ENCODE data around the gene PDZD2.
"Not testable (repeated sequence)": the region's sequence is repeated elsewhere in the genome, so short reads cannot be mapped to it uniquely, and the experiment has no call there.

Gene PDZD2

DNA sequence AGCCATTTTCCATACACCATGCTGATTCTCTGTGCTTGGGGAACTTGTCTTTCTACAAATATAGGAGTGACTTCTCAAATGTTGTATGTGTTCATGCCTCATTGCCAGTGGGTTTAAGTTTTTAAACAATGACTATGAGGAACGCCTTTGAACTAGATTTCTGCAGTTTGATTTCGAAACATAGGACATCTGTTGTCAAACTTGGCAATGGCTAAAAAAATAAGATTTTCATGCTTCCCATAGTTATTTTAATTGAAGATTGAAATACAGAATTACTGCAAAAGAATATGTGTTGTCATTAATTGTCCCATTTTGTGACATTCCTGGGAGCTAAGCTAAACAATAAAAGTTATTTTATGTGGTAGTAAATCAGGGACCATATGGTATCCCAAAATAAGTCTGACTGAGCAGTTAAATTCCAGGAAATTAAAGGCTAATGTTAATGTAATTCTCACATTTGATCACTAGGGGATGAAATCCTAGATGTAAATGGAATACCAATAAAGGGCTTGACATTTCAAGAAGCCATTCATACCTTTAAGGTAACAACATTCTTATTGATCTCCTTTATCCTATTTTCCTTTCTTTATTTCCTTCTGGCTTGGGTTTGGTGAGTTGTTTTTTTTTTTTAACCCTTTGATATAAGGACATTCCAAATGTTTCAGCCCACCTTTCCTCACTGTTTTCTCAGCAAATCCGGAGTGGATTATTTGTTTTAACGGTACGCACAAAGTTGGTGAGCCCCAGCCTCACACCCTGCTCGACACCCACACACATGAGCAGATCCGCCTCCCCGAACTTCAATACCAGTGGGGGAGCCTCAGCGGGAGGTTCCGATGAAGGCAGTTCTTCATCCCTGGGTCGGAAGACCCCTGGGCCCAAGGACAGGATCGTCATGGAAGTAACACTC lies 418.5 kb downstream of the PDZD2 start:
- DNase-seq, result no peak

DNA sequence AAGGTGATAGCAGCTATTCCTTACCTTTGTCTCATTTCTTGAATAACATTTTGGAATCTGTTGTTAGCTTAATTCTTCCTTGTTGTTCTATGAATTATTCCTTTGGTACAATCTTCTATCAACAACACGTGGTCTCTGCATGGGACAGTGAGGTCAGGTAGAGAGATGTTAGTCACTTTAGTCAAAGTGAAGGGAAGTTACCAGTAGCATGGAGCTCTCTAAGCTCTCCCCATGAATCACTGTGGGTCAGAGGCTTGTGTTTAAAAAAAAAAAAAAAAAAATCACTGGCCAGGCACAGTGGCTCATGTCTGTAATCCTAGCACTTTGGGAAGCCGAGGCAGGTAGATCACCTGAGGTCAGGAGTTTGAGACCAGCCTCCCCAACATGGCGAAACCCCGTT lies 419.2 kb downstream of the PDZD2 start:
- no peak for DNase-seq

DNA sequence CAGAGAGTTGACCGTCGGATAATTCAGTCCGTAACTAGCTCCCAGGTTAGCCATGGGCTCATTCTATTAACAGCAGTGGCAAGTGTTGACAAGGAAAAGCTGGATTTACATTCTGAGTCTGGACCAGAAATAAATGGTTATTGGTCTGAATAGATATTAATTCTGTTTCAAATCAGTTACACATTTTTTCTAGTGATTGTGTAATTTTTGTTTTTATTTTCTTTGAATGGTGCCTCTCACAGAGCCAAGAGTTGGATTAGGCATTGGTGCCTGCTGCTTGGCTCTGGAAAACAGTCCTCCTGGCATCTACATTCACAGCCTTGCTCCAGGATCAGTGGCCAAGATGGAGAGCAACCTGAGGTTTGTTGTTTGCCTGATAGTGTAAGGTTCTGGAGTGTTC lies 420.1 kb downstream of the PDZD2 start:
- DNase-seq, result no peak

DNA sequence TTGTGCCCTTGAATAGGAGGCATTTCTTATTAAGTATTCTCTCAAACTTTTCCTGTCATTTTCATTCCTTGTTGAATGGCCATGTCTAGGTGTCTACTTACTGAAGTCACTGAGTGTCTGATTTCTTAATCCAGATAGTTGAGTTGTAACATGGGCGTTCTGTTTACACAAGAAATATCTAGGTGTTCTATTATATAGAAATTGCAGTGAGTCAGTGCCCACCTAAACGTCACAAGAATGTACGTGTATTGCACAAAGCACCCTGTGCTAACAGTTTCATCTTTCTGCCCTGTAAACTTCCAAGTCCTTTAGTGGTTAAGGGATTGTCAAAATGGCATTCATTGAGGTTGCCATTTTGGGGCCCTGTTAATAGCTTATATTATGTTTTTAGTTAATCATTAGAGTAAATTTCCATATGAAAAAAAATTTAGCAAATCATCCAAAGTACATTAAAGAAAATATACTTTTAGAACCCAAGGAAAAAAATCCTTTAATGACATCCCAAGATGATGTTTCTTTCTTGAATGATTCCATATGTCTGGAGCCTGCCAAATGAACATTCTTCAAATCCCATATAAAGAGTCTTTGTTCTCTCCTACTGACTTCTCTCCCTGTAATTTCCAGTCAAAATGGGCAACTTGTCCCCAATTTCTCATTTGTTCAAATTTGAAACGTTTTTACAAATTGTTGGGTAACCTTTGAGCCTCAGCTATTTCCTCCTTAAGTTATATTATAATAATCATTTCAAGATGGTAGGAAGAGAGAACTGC lies 421.0 kb downstream of the PDZD2 start:
- DNase-seq, result no peak

DNA sequence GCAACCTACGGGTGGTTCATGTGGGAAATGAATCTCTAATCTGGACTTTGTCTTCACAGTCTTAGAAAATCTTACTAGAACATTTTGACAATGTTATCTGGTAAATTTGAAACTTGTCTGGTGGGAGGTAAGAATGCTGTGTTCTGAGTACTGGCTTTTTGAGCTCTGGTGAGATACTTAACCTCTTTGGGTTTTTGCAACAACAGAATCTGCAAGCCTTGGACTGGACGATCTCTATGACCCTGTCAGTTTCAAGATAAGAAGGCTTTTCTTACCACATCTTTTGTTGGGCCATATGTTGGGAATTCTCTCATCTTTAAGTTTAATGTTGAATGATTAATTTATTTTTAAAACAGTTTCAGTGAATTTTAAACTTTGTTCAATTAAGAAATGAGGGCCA lies 422.3 kb downstream of the PDZD2 start:
- DNase-seq, result no peak

DNA sequence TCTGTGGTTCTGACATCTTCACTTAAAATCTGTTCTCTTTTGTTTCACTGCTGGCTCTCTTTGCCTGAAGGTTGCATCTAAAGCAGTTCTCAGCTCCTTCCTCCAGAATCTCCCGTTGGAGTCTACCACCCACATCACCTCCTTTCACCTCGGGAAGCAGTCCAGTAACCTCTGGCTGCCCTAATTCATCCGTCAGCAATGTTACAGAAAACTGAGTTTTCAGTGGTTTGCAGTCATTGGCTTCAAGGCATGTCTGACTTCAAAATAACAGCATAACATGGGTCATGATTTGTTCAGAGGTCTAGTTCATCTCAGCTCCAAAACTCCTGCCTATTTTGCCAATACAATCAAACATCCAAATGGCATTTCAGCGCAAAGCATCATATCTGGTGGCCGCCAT lies 427.5 kb downstream of the PDZD2 start:
- DNase-seq, result no peak

DNA sequence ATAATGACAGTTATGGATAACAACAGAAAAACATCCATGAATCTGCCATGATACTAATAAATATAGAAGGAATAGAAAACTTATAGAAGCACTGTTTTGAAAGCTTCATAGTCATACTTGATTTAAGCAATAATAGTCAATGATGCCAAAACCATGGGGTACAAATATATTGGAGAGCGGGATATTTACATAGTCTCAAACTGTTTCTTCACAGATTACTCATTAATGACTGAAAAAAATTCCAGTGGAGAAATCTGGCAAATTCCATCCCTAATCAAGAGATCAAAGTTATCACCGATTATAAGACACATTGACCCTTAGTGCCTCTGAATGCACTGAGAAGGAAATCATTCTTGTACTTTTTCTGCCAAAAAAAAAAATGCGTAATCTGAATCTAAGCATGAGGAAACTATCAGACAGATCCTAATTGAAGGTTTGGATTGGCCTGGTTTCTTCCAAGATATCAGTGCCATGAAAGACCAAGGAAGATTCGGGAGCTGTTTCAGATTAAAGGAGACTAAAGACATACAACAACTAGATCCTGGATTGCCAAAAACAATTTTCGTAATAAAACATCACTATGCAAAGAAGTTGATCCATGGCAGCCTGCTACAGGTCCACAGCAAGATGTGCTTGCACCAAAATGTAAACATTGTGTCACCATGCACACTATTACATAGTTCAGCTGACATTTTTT lies 429.0 kb downstream of the PDZD2 start:
- DNase-seq, result no peak

DNA sequence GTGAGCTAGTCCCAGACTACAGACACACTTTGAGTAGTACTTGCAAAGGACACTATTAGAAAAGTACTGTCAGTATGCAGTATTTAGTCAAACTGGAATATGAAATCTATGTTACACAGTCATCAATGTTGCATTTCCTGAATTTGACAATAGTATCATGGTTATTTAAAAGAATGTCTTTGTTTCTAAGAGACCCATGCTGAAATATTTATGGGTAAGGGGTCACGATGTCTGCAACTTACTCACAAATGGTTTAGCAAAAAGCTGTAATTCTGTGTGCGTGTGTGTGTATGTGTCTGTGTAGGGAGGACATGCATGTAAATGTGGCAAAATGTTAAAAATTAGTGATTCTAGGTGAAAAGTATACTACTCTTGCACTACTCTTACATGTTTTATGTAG lies 429.6 kb downstream of the PDZD2 start:
- DNase-seq, result no peak

DNA sequence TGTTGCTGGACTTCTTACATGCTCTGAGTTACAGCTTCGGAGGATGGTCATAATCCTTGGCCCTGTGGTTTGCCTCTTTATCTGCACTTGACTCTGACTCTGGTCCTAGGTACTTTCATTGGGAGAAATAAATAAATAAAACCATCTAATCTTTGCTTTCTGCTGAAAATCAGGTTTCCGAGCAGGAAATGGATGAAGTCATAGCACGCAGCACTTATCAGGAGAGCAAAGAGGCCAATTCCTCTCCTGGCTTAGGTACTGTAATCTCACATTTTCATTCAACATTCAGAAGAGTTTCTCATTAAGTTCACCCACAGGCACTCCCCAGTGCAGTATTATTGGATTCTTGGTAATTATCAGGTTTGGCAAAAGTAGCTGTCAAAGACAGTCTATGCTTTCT lies 430.5 kb downstream of the PDZD2 start:
- DNase-seq, result no peak

DNA sequence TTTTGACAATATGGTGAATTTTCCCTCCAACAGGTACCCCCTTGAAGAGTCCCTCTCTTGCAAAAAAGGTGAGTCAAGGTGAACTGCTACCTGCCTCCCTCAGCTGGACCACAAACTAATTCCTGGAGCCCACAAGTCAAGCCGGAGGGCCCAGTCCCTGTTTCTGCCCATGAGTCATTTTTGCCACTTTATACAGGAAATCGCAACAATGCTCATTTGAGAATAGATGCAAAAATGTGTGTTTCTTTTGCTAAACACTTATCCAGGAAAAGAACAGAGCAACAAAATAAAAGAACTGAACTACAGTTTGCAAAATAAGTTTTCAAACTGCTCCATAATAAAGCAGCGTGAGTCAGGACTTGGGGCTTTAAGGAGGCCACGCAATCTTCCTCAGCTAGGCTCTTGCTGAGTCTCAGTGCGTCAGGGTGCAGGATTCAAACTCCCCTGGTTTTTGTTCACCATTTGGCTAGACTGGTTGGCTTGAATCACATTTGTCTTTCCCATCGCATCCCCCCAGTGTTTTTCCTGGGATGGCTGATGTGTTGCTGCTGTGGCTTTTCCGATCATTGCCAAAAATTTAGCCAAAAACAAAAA lies 432.5 kb downstream of the PDZD2 start:
- no peak for DNase-seq

DNA sequence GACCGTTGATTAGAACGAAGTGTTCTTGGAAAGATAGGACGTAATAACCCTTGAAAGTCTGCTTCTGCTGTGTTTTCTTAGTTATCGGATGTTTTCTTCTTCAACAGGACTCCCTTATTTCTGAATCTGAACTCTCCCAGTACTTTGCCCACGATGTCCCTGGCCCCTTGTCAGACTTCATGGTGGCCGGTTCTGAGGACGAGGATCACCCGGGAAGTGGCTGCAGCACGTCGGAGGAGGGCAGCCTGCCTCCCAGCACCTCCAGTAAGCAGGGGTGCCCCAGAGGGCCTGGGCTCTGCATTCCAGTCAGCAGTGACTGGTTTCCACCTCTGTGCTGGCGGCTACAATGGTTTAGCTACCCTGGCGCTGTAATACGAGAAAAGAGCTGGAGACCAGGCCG lies 433.1 kb downstream of the PDZD2 start:
- DNase-seq, result no peak

DNA sequence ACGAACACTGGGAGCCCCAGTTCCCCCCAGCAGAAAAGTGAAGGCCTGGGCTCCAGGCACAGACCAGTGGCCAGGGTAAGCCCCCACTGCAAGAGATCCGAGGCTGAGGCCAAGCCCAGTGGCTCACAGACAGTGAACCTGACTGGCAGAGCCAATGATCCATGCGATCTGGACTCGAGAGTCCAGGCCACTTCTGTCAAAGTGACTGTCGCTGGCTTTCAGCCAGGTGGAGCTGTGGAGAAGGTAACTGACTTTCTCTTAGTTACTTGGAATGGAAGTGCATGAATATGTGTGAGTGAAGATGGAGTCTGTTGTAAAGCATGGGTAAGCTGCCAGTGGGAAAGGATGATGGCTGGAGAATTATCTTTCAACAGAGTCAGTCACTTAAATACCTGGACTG lies 435.5 kb downstream of the PDZD2 start:
- no peak for DNase-seq

DNA sequence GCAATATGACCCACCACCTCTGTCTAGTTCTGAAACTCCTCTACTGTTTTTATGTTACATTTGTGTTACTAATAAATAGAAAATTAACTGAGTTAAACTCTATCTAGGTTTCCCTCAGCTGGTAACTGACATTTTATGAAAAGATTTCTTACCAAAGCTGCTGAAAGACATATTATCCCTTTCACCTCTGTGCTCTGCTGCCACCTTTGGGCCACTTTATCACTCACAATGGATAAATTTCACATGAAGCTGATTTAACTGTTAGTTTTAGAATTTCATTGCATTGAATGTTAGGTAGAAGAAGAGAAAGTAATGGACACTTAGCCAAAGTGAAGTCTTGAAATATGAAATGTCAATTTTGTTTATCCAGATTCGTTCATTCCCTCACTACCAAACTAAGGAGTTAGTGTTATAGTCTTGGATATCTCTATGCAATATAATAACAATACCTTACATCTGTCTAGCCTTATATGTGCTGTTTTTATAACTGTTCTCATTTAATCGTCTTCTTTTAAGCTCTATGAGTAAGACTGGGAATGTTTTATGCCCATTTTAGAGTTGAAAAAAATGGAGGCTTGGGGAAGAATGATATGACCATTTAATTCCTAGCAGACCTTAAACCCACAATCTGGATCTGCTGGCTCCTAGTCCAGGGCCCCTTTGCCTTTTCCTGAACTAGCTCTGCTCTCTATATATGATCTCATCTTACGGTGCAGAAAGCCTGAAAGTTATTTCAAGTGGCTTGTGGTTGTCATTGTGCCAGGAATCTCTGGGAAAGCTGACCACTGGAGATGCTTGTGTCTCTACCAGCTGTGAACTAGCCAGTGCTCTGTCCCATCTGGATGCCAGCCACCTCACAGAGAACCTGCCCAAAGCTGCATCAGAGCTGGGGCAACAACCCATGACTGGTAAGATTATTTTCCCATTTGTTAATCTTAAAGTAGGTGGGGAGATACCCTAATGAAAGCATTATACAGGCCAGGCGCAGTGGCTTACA lies 438.1 kb downstream of the PDZD2 start:
- DNase-seq, result peak; percentile 57

DNA sequence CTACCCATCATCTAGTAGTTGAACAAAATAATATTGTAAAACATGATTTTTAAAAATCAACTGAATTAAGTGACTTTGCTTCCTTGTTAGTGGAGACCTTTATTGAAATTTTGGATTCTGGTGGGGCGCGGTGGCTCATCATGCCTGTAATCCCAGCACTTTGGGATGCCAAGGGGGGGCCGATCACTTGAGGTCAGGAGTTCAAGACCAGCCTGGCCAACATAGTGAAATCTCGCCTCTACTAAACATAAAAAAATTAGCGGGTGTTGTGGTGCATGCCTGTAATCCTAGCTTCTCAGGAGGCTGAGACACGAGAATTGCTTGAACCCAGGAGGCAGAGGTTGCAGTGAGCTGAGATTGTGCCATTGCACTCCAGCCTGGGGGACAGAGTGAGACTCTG lies 439.9 kb downstream of the PDZD2 start:
- DNase-seq, result not testable (repeated sequence)

DNA sequence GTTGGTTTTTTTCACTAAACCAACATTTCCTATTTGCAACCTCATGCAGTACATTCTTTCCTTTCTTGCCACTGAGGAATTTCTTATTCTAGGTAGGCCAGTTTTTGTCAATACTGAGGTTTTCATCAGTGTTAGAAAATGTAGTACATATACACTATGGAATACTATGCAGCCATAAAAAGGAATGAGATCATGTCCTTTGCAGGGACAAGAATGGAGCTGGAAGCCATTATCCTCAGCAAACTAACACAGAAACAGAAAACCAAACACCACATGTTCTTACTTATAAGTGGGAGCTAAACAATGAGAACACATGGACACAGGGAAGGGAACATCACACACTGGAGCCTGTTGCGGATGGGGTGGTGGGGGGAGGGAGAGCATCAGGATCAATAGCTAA lies 441.6 kb downstream of the PDZD2 start:
- not testable (repeated sequence) for DNase-seq

DNA sequence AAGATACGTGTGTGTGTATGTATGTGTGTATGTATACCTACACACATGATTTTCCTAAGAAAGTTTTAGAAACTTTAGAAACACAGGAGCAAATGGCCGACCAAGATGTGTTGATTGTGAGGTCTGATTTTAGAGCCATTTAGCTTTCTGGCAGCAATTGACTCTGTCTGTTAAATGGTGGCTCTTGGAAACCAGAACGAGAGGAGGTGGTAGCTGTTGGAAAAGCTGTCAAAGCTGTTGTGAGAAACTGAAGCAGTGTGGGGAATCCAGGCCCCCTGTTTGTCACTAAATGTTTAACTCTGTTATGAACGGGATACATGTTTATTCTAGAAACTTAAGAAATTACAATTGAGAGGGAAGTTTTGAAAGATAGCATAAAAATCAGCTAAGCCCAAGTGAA lies 443.8 kb downstream of the PDZD2 start:
- DNase-seq, result no peak

DNA sequence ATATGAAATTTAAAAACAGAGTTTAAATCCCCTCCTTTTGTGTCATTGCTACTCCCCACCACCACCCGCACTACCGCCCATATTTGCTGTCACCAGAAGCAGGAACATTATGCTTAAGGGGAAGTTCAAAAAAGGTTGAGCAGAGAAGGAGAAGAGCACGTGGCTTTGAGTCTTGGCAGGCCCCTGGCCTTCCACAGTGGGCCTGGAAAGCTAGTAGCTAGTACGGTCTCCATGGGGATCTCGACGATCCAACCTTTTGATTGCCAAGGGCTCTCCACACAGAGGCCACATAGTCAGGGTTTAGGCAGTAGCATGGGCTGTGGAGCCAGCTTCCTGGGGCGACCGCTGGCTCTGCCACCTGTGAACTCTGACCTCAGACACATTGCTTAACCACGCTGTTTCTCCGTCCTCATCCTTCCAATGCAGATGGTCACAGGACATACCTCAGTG lies 445.1 kb downstream of the PDZD2 start:
- DNase-seq, result no peak

DNA sequence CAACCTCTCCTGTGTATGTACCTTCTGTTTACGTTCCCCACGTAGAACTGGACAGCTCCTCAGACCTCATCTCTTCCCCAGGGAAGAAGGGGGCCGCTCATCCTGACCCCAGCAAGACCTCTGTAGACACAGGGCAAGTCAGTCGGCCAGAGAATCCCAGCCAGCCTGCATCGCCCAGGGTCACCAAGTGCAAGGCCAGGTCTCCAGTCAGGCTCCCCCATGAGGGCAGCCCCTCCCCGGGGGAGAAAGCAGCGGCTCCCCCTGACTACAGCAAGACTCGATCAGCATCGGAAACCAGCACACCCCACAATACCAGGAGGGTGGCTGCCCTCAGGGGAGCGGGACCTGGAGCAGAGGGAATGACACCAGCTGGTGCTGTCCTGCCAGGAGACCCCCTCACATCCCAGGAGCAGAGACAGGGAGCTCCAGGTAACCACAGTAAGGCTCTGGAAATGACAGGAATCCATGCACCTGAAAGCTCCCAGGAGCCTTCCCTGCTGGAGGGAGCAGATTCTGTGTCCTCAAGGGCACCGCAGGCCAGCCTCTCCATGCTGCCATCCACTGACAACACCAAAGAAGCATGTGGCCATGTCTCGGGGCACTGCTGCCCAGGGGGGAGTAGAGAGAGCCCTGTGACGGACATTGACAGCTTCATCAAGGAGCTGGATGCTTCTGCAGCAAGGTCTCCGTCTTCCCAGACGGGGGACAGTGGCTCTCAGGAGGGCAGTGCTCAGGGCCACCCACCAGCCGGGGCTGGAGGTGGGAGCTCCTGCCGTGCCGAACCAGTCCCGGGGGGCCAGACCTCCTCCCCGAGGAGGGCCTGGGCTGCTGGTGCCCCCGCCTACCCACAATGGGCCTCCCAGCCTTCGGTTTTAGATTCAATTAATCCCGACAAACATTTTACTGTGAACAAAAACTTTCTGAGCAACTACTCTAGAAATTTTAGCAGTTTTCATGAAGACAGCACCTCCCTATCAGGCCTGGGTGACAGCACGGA lies 448.5 kb downstream of the PDZD2 start:
- peak; percentile 25 for DNase-seq

DNA sequence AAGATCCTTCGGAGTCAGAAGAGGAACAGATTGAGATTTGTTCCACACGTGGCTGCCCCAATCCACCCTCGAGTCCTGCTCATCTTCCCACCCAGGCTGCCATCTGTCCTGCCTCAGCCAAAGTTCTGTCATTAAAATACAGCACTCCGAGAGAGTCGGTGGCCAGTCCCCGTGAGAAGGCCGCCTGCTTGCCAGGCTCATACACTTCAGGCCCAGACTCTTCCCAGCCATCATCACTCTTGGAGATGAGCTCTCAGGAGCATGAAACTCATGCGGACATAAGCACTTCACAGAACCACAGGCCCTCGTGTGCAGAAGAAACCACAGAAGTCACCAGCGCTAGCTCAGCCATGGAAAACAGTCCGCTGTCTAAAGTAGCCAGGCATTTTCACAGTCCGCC lies 449.3 kb downstream of the PDZD2 start:
- DNase-seq, result peak; percentile 3
